Neural cell (in vitro differentiated cells): ENCODE results near the gene BPIFB6. TPM values are rescaled to one million over a fixed set of nuclear protein-coding genes. Genes with fewer than 3 reads are reported as not detected.

Experiments used
- H2AFZ ChIP-seq: fragments of 200-600, 300-800 bp; sonication (generic), shearing (Covaris generic); 2 replicates; pipeline ENCODE4 v1.6.0; 2014; ENCODE audit warnings: low read depth, mild to moderate bottlenecking, antibody characterized with exemption, low read length, moderate library complexity
- H3F3A ChIP-seq: fragments of 200-600 bp; shearing (Covaris generic); 2 replicates; pipeline ENCODE4 v1.6.1; 2016; ENCODE audit warnings: mild to moderate bottlenecking, moderate library complexity, mixed read lengths, antibody characterized with exemption, low read length; ENCODE audit not compliant: insufficient read depth, poor library complexity, severe bottlenecking
- H3K27ac ChIP-seq: fragments of 200-600, 300-800 bp; sonication (generic), shearing (Covaris generic); 2 replicates; pipeline ENCODE4 v1.5.1; 2014; ENCODE audit warnings: mild to moderate bottlenecking, low read length, moderate library complexity
- H3K27me3 ChIP-seq: fragments of 300-800, 200-600 bp; sonication (generic), shearing (Covaris generic); 2 replicates; pipeline ENCODE4 v1.6.0; 2014; ENCODE audit warnings: mild to moderate bottlenecking, low read depth, low read length, moderate library complexity; ENCODE audit not compliant: insufficient read depth
- H3K36me3 ChIP-seq: fragments of 300-800, 200-600 bp; sonication (generic), shearing (Covaris generic); 2 replicates; pipeline ENCODE4 v1.5.1; 2014; ENCODE audit warnings: mild to moderate bottlenecking, antibody characterized with exemption, low read length, moderate library complexity; ENCODE audit not compliant: insufficient read depth
- H3K4me2 ChIP-seq: fragments of 300-800, 200-600 bp; sonication (generic), shearing (Covaris generic); 2 replicates; pipeline ENCODE4 v1.6.0; 2014; ENCODE audit warnings: mild to moderate bottlenecking, low read length
- H3K4me3 ChIP-seq: fragments of 300-800, 200-600 bp; sonication (generic), shearing (Covaris generic); 2 replicates; pipeline ENCODE4 v1.5.1; 2014; ENCODE audit warnings: mild to moderate bottlenecking, low read length, moderate library complexity
- H3K79me2 ChIP-seq: fragments of 200-600 bp; shearing (Covaris generic); replicated peaks from 2 replicates; pipeline ENCODE4 v1.6.0; 2014; ENCODE audit warnings: mild to moderate bottlenecking, low read length, moderate library complexity; ENCODE audit not compliant: insufficient read depth
- H3K9ac ChIP-seq: fragments of 300-800, 200-600 bp; sonication (generic), shearing (Covaris generic); 2 replicates; pipeline ENCODE4 v1.6.1; 2016; ENCODE audit warnings: mild to moderate bottlenecking, low read length, mixed read lengths
- H3K9me2 ChIP-seq: fragments of 200-600 bp; shearing (Covaris generic); 2 replicates; pipeline ENCODE4 v1.6.1; 2016; ENCODE audit warnings: mild to moderate bottlenecking, low read length, mixed read lengths; ENCODE audit not compliant: insufficient read depth
- H3K9me3 ChIP-seq: fragments of 200-600, 300-800 bp; sonication (generic), shearing (Covaris generic); 2 replicates; pipeline ENCODE4 v1.6.1; 2016; ENCODE audit warnings: mild to moderate bottlenecking, mixed run types, low read length, moderate library complexity, mixed read lengths
- H4K20me1 ChIP-seq: fragments of 200-600 bp; shearing (Covaris generic); 2 replicates; pipeline ENCODE4 v1.6.1; 2016; ENCODE audit warnings: mild to moderate bottlenecking, mixed run types; ENCODE audit not compliant: insufficient read depth
- EP300 ChIP-seq: fragments of 450-650 bp; conservative IDR thresholded peaks from 2 replicates; pipeline ENCODE4 v1.6.1; 2014; ENCODE audit warnings: antibody characterized with exemption, mild to moderate bottlenecking, moderate library complexity; ENCODE audit not compliant: poor library complexity, severe bottlenecking
- EZH2 ChIP-seq: fragments of 200-600, 300-800 bp; shearing (Covaris generic), sonication (generic); IDR thresholded peaks from 2 replicates; pipeline ENCODE4 v1.6.1; 2014; ENCODE audit warnings: antibody characterized with exemption, low read length, borderline replicate concordance, mild to moderate bottlenecking; ENCODE audit not compliant: insufficient read depth, poor library complexity, severe bottlenecking
- MXI1 ChIP-seq: fragments of 450-650 bp; conservative IDR thresholded peaks from 2 replicates; pipeline ENCODE4 v1.6.1; 2014; ENCODE audit warnings: antibody characterized with exemption, mild to moderate bottlenecking; ENCODE audit not compliant: poor library complexity, severe bottlenecking
- POLR2AphosphoS5 ChIP-seq: IDR thresholded peaks from 2 replicates; pipeline ENCODE4 v1.6.1; 2012
- RAD21 ChIP-seq: fragments of 450-650 bp; conservative IDR thresholded peaks from 2 replicates; pipeline ENCODE4 v1.6.1; 2014; ENCODE audit warnings: antibody characterized with exemption, mild to moderate bottlenecking, moderate library complexity
- SMC3 ChIP-seq: fragments of 450-650 bp; conservative IDR thresholded peaks from 2 replicates; pipeline ENCODE4 v1.6.1; 2014; ENCODE audit warnings: antibody characterized with exemption, mild to moderate bottlenecking, moderate library complexity; ENCODE audit not compliant: poor library complexity
- TAF1 ChIP-seq: IDR thresholded peaks from 2 replicates; pipeline ENCODE4 v1.6.1; 2012; ENCODE audit warnings: low read depth
- polyA plus RNA-seq: library from polyadenylated mRNA; depleted of rRNA; stranded (reverse); fragments of >200 nt; gene quantifications from 2 replicates; pipeline ENCODE4 v1.2.3, GENCODE V29; 2014
- TF ChIP-seq, protein P1 (sequence below): fragments of 450-650 bp; IDR thresholded peaks from 2 replicates; pipeline ENCODE4 v1.5.1; 2014; ENCODE audit warnings: antibody characterized with exemption, mild to moderate bottlenecking, moderate library complexity; ENCODE audit not compliant: poor library complexity, severe bottlenecking
- TF ChIP-seq, protein P2 (sequence below): IDR thresholded peaks from 2 replicates; pipeline ENCODE4 v1.6.1; 2012; ENCODE audit warnings: borderline replicate concordance

The BPIFB6 gene
- polyA plus RNA-seq, 1 donor from 2014 or later, result not detected

DNA sequence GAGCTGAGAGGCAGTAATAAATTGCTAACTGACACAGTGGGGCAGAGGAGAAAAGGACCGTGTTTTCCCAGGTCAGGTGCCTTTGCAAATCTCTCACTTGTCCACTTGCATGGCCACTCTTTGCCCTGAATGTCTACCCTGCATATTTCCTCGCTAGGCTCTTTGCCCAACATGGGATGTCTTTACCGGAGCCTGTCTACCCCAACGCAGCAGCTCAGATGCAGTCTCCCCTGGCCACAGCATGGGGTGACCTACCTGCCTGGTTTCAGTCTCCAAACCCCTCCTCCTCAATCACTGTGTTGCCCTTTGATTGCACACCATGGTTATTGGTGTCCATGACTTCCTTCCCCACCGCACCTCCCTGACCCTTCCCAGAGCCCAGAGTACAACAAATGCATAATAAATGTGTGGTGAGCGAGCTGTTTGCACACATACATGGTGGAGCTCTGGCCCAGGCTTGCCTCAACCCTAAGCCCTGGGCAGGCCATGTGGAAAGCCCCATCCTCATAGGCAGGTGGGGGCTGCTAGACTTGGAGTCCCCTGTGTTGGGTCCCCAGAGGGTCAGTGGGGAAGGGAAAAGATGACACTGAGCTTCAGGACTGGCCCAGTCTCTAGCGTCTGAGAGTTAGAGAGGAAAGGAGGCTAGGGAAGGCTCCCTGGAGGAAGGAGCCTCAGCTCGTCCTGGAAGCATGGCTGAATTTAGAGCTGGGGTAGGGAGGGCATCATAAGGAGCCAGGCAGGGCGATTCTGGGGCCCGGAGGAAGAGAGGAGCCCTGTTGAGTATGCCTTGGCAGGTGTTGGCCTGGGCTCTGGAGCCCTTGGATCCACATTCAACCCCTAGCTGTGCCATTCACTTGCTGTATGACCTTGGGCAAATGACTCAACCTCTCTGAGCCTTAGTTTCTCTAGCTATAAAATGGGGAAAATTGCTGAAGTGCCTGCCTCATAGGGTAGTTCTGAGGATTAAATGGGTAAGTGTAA lies 4.4 kb upstream of the BPIFB6 start:
- H3F3A ChIP-seq, result no peaks in the 10 kb centered on the region
- no peaks in the 10 kb centered on the region for H3K27me3 ChIP-seq
- TF ChIP-seq, protein P1, sequence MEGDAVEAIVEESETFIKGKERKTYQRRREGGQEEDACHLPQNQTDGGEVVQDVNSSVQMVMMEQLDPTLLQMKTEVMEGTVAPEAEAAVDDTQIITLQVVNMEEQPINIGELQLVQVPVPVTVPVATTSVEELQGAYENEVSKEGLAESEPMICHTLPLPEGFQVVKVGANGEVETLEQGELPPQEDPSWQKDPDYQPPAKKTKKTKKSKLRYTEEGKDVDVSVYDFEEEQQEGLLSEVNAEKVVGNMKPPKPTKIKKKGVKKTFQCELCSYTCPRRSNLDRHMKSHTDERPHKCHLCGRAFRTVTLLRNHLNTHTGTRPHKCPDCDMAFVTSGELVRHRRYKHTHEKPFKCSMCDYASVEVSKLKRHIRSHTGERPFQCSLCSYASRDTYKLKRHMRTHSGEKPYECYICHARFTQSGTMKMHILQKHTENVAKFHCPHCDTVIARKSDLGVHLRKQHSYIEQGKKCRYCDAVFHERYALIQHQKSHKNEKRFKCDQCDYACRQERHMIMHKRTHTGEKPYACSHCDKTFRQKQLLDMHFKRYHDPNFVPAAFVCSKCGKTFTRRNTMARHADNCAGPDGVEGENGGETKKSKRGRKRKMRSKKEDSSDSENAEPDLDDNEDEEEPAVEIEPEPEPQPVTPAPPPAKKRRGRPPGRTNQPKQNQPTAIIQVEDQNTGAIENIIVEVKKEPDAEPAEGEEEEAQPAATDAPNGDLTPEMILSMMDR, result no peak
- TF ChIP-seq EP300 (no peak), POLR2AphosphoS5 (no peak), TAF1 (no peak), MXI1 (no peak), EZH2 (no peak), SMC3 (no peak), RAD21 (no peak)
- TF ChIP-seq, protein P2, sequence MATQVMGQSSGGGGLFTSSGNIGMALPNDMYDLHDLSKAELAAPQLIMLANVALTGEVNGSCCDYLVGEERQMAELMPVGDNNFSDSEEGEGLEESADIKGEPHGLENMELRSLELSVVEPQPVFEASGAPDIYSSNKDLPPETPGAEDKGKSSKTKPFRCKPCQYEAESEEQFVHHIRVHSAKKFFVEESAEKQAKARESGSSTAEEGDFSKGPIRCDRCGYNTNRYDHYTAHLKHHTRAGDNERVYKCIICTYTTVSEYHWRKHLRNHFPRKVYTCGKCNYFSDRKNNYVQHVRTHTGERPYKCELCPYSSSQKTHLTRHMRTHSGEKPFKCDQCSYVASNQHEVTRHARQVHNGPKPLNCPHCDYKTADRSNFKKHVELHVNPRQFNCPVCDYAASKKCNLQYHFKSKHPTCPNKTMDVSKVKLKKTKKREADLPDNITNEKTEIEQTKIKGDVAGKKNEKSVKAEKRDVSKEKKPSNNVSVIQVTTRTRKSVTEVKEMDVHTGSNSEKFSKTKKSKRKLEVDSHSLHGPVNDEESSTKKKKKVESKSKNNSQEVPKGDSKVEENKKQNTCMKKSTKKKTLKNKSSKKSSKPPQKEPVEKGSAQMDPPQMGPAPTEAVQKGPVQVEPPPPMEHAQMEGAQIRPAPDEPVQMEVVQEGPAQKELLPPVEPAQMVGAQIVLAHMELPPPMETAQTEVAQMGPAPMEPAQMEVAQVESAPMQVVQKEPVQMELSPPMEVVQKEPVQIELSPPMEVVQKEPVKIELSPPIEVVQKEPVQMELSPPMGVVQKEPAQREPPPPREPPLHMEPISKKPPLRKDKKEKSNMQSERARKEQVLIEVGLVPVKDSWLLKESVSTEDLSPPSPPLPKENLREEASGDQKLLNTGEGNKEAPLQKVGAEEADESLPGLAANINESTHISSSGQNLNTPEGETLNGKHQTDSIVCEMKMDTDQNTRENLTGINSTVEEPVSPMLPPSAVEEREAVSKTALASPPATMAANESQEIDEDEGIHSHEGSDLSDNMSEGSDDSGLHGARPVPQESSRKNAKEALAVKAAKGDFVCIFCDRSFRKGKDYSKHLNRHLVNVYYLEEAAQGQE, result no peak
- H3K9me3 ChIP-seq, result no peaks in the 10 kb centered on the region
- H3K4me2 ChIP-seq, result no peak overlapping the region
- no peak overlapping the region for H3K9ac ChIP-seq
- H4K20me1 ChIP-seq, result no peaks in the 10 kb centered on the region
- no peaks in the 10 kb centered on the region for H3K79me2 ChIP-seq
- H3K4me3 ChIP-seq, result no peak overlapping the region
- H2AFZ ChIP-seq, result no peak overlapping the region
- no peaks in the 10 kb centered on the region for H3K36me3 ChIP-seq
- no peaks in the 10 kb centered on the region for H3K9me2 ChIP-seq
- H3K27ac ChIP-seq, result no peak overlapping the region

DNA sequence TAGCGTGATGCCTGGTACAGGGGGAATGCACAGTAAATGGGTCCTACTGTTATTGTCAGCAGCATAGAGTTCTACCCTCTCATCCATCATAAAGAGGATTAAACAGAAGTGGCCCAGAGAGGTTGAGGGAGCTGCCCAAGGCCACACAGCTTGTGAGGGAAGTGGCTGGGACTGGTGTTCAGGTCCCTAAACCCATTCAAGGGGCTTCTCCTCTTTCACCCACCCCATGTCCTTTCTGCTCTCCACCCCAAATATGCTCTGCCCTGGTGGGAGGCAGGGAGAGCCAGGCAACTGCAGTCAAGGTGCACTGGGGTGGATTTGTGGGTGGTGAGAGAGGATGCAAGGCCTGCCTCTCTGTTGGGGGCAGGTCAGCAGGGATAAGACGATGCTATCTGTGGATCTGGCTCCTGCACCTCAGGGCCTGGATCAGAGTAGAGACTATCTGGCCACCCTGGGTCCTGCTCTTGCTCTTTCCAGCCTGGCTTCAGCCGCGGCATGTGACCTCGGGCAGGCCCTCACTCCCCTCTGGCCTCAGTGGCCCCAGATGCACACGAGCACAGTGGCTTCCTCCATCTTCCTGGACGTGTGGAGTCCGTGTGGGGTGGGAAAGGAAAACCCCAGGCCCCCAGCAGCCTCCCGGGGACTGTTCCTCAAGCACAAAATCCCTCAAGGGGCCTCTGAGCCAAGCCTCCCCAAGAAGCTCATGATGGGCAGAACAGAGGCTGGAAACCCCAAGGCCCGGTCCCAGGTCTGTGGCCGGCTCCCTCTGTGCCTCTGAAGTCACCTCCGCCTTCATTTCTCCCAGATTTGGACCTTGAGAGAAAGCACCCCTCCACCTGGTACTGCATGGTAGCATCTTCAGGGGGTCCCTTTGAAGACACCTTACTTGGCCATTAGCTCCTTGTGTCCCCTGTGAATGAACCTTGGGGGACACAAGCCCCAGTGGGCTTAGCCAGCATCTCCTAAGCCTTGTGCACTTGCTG lies 3.4 kb upstream of the BPIFB6 start:
- Histone ChIP-seq H3K9me3 (no peaks in the 10 kb centered on the region), H3K79me2 (no peaks in the 10 kb centered on the region), H4K20me1 (no peaks in the 10 kb centered on the region), H3K27me3 (no peaks in the 10 kb centered on the region), H2AFZ (no peak overlapping the region), H3K36me3 (no peaks in the 10 kb centered on the region), H3K4me2 (no peak overlapping the region), H3K4me3 (no peak overlapping the region), H3K27ac (no peak overlapping the region), H3K9ac (no peak overlapping the region), H3F3A (no peaks in the 10 kb centered on the region), H3K9me2 (no peaks in the 10 kb centered on the region)
- no peak for TF ChIP-seq RAD21
- TF ChIP-seq POLR2AphosphoS5, result no peak
- TF ChIP-seq, protein P2, result no peak
